SK-N-SH (cell line): ENCODE data around the gene ZNF865. TPM values are rescaled to one million over a fixed set of nuclear protein-coding genes. Genes with fewer than 3 reads are reported as not detected.
A peak's percentile ranks its signal among the peaks of the same experiment; 100 is the strongest.

Experiments
- CHD2 ChIP-seq: fragments of 150-350 bp; IDR thresholded peaks from 2 replicates; pipeline ENCODE4 v1.6.1; 2018; ENCODE audit warnings: low read length; ENCODE audit not compliant: partially characterized antibody
- ELF1 ChIP-seq: IDR thresholded peaks from 2 replicates; pipeline ENCODE4 v1.4.0; 2012
- EP300 ChIP-seq, 2 experiments: IDR thresholded peaks; 2 replicates each; pipeline versions ENCODE4 v1.4.0 to v1.6.1; 2012; ENCODE audit warnings: borderline replicate concordance in 1 of 2, low read depth in 1 of 2, low read length in 1 of 2
- EZH2phosphoT487 ChIP-seq: fragments of 200-600 bp; sonication (generic); IDR thresholded peaks from 2 replicates; pipeline ENCODE4 v1.6.1; 2017; ENCODE audit warnings: low read depth, mixed run types, mild to moderate bottlenecking, antibody characterized with exemption, moderate library complexity, borderline replicate concordance
- FOSL2 ChIP-seq: IDR thresholded peaks from 2 replicates; pipeline ENCODE4 v1.4.0; 2012; ENCODE audit warnings: low read depth, mild to moderate bottlenecking, moderate library complexity, borderline replicate concordance
- JUND ChIP-seq: IDR thresholded peaks from 2 replicates; pipeline ENCODE4 v1.4.0; 2012
- MXI1 ChIP-seq: IDR thresholded peaks from 2 replicates; pipeline ENCODE4 v1.6.1; 2012; ENCODE audit warnings: mild to moderate bottlenecking, low read depth, low read length, improper control_type of control experiment
- NRF1 ChIP-seq: IDR thresholded peaks from 2 replicates; pipeline ENCODE4 v1.6.1; 2012; ENCODE audit warnings: low read depth, mild to moderate bottlenecking, low read length
- RXRA ChIP-seq: IDR thresholded peaks from 2 replicates; pipeline ENCODE4 v1.4.0; 2012; ENCODE audit warnings: low read depth, mild to moderate bottlenecking, borderline replicate concordance
- SIN3A ChIP-seq: IDR thresholded peaks from 2 replicates; pipeline ENCODE4 v1.6.1; 2012; ENCODE audit warnings: low read depth, mild to moderate bottlenecking, low read length, moderate library complexity, borderline replicate concordance
- SMC3 ChIP-seq: IDR thresholded peaks from 2 replicates; pipeline ENCODE4 v1.6.1; 2012; ENCODE audit warnings: low read depth, low read length, improper control_type of control experiment
- TAF1 ChIP-seq: IDR thresholded peaks from 2 replicates; pipeline ENCODE4 v1.6.1; 2012; ENCODE audit warnings: low read depth, mild to moderate bottlenecking, low read length, moderate library complexity, borderline replicate concordance
- TEAD4 ChIP-seq: IDR thresholded peaks from 2 replicates; pipeline ENCODE4 v1.4.0; 2012; ENCODE audit warnings: mild to moderate bottlenecking, borderline replicate concordance; ENCODE audit not compliant: insufficient read depth
- YY1 ChIP-seq: IDR thresholded peaks from 2 replicates; pipeline ENCODE4 v1.4.0; 2012; ENCODE audit warnings: low read depth, mild to moderate bottlenecking
- polyA plus RNA-seq, 3 experiments: library from polyadenylated mRNA; depleted of rRNA; stranded (reverse); fragments of >200 nt; gene quantifications; 2 replicates each; pipeline ENCODE4 v1.2.3, GENCODE V29; 2012
- TF ChIP-seq, protein P1 (sequence below): IDR thresholded peaks from 2 replicates; pipeline ENCODE4 v1.4.0; 2012; ENCODE audit warnings: low read depth, borderline replicate concordance
- TF ChIP-seq, protein P2 (sequence below): IDR thresholded peaks from 2 replicates; pipeline ENCODE4 v1.4.0; 2012; ENCODE audit warnings: low read depth
- TF ChIP-seq, protein P3 (sequence below): fragments of 150-350 bp; IDR thresholded peaks from 2 replicates; pipeline ENCODE4 v1.6.1; 2016; ENCODE audit warnings: mild to moderate bottlenecking, low read depth, low read length
- TF ChIP-seq, protein P4 (sequence below): IDR thresholded peaks from 2 replicates; pipeline ENCODE4 v1.6.1; 2012; ENCODE audit warnings: mild to moderate bottlenecking, low read depth, low read length, moderate library complexity
- TF ChIP-seq, protein P5 (sequence below): fragments of 150-350 bp; IDR thresholded peaks from 2 replicates; pipeline ENCODE4 v1.6.1; 2017; ENCODE audit warnings: antibody characterized with exemption, low read length, low read depth, borderline replicate concordance

ZNF865 gene
- polyA plus RNA-seq, 1 of the 3 experiments (the other 2 are of a cell fraction): 5.0 TPM

DNA sequence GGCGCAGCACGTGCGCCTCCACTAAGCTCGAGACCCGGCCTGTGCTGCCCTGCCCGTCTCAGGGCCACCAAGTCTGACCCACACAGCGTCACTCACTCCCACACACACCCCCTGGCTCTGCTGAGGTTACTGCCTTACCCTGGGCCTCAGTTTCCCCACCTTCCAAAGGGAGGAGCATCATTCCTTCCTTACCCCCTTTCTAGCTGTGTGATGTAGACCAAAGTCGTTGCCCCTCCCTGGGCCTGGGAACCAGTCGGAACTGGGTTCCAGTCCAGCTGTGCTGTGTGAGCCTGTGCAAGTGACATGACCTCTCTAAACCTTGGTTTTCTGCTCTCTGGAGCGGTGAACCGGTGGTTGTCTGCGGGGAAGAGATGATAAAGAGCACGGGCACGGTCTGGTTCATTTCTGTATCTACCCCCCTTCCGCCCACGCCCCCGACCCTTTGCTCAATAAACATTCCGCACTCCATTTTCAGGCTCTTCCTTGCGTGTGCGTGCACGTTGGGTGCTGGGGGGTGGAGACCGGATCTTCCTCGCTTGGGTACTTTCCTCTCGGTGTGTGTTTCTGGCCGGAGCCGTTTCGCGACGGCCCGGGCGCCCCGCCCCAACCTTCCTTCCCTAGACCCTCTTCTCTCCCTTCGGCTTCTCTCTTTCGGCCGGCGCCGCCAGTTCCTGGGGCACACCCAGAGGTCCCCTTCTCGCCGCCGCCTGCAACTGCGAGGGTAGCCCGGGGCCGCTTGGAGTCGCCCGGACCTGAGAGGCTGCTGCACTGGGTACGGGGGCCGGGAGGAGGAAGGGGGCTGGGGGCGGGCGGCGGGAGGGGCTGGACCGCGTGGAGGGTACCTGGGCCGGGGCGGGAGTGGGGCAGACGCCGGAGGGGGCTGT, 37.8 kb downstream of the ZNF865 start, which contains the start of gene ZNF581 (continued):
- TF ChIP-seq, protein P1, sequence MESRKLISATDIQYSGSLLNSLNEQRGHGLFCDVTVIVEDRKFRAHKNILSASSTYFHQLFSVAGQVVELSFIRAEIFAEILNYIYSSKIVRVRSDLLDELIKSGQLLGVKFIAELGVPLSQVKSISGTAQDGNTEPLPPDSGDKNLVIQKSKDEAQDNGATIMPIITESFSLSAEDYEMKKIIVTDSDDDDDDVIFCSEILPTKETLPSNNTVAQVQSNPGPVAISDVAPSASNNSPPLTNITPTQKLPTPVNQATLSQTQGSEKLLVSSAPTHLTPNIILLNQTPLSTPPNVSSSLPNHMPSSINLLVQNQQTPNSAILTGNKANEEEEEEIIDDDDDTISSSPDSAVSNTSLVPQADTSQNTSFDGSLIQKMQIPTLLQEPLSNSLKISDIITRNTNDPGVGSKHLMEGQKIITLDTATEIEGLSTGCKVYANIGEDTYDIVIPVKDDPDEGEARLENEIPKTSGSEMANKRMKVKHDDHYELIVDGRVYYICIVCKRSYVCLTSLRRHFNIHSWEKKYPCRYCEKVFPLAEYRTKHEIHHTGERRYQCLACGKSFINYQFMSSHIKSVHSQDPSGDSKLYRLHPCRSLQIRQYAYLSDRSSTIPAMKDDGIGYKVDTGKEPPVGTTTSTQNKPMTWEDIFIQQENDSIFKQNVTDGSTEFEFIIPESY: 0 out of 2 replicates have a peak, but pooled peaks have one; percentile 38
- TF ChIP-seq MXI1 (peak; percentile 78), CHD2 (peak; percentile 79), YY1 (peak; percentile 67; the same call in 1 of the 2 replicates), EP300 (IDR thresholded peaks at IDR 0.05; ENCODE audit: borderline replicate concordance in 1 of 2, low read depth in 1 of 2, low read length in 1 of 2) (peak in 1 of 2 experiments; percentile 34; a peak in 1 of 4 replicates), TEAD4 (0 out of 2 replicates have a peak, but pooled peaks have one; percentile 19), RXRA (no peak; the same call in 1 of the 2 replicates), ELF1 (peak; percentile 62), FOSL2 (peak; percentile 18; the same call in 1 of the 2 replicates), JUND (peak; percentile 40; the same call in 1 of the 2 replicates), EZH2phosphoT487 (no peak), TAF1 (peak; percentile 79), SMC3 (no peak), NRF1 (no peak), SIN3A (peak; percentile 74; the same call in 1 of the 2 replicates)
- TF ChIP-seq, protein P2, sequence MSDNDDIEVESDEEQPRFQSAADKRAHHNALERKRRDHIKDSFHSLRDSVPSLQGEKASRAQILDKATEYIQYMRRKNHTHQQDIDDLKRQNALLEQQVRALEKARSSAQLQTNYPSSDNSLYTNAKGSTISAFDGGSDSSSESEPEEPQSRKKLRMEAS: peak; percentile 86
- TF ChIP-seq, protein P3, sequence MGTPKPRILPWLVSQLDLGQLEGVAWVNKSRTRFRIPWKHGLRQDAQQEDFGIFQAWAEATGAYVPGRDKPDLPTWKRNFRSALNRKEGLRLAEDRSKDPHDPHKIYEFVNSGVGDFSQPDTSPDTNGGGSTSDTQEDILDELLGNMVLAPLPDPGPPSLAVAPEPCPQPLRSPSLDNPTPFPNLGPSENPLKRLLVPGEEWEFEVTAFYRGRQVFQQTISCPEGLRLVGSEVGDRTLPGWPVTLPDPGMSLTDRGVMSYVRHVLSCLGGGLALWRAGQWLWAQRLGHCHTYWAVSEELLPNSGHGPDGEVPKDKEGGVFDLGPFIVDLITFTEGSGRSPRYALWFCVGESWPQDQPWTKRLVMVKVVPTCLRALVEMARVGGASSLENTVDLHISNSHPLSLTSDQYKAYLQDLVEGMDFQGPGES: no peak
- TF ChIP-seq, protein P4, sequence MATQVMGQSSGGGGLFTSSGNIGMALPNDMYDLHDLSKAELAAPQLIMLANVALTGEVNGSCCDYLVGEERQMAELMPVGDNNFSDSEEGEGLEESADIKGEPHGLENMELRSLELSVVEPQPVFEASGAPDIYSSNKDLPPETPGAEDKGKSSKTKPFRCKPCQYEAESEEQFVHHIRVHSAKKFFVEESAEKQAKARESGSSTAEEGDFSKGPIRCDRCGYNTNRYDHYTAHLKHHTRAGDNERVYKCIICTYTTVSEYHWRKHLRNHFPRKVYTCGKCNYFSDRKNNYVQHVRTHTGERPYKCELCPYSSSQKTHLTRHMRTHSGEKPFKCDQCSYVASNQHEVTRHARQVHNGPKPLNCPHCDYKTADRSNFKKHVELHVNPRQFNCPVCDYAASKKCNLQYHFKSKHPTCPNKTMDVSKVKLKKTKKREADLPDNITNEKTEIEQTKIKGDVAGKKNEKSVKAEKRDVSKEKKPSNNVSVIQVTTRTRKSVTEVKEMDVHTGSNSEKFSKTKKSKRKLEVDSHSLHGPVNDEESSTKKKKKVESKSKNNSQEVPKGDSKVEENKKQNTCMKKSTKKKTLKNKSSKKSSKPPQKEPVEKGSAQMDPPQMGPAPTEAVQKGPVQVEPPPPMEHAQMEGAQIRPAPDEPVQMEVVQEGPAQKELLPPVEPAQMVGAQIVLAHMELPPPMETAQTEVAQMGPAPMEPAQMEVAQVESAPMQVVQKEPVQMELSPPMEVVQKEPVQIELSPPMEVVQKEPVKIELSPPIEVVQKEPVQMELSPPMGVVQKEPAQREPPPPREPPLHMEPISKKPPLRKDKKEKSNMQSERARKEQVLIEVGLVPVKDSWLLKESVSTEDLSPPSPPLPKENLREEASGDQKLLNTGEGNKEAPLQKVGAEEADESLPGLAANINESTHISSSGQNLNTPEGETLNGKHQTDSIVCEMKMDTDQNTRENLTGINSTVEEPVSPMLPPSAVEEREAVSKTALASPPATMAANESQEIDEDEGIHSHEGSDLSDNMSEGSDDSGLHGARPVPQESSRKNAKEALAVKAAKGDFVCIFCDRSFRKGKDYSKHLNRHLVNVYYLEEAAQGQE: 0 out of 2 replicates have a peak, but pooled peaks have one; percentile 38
- TF ChIP-seq, protein P5, sequence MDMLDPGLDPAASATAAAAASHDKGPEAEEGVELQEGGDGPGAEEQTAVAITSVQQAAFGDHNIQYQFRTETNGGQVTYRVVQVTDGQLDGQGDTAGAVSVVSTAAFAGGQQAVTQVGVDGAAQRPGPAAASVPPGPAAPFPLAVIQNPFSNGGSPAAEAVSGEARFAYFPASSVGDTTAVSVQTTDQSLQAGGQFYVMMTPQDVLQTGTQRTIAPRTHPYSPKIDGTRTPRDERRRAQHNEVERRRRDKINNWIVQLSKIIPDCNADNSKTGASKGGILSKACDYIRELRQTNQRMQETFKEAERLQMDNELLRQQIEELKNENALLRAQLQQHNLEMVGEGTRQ: no peak
